ENCODE measurements around the gene DDR1.

DNA sequence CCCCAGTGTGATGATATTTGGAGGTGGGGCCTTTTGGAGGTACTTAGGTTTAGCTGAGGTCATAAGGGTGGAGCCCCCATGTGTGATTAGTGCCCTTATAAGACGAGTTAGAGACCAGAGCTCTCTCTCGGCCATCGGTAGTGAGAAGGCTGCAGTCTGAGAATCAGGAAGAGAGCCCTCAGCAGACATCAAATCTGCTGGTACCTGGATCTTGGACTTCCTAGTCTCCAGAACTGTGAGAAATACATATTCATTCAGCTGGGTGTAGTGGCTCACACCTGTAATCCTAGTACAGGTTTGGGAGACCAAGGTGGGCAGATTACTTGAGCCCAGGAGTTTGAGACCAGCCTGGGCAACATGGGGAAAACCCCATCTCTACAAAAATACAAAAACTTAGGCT, 48.7 kb upstream of the DDR1 start:
- TF ChIP-seq L3MBTL2 (conservative IDR thresholded peaks at IDR 0.05) (no peak), NFRKB (IDR thresholded peaks at IDR 0.05) (no peak), SP1 (IDR thresholded peaks at IDR 0.05) (no peak)
- TF ChIP-seq, protein P1, sequence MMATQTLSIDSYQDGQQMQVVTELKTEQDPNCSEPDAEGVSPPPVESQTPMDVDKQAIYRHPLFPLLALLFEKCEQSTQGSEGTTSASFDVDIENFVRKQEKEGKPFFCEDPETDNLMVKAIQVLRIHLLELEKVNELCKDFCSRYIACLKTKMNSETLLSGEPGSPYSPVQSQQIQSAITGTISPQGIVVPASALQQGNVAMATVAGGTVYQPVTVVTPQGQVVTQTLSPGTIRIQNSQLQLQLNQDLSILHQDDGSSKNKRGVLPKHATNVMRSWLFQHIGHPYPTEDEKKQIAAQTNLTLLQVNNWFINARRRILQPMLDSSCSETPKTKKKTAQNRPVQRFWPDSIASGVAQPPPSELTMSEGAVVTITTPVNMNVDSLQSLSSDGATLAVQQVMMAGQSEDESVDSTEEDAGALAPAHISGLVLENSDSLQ (IDR thresholded peaks at IDR 0.05), result no peak
